HT1080 (cell line): ENCODE data around the gene CSNK2A2. TPM values are rescaled to one million over a fixed set of nuclear protein-coding genes. Genes with fewer than 3 reads are reported as not detected.

Source experiments
- DNase-seq: peaks from one replicate; pipeline ENCODE4 v3.0.0-alpha.2; 2015; ENCODE audit warnings: low read depth
- polyA plus RNA-seq, 2 experiments: library from polyadenylated mRNA; depleted of rRNA; stranded (reverse); fragments of >200 nt; gene quantifications; 2 replicates each; pipeline ENCODE4 v1.2.3, GENCODE V29; 2015
- total RNA-seq: library from RNA; depleted of rRNA; stranded (reverse); fragments of >200 nt; shearing (Covaris generic); gene quantifications from 2 replicates; pipeline ENCODE4 v1.2.3, GENCODE V29; 2014; rRNA removed

Gene CSNK2A2
- 19.1 and 25.4 TPM in 2 replicates for total RNA-seq
- 49.8 and 70.3 TPM in 2 replicates for polyA plus RNA-seq (2015; cell fraction: cytosol; rRNA removed)
- 44.2 and 52.7 TPM in 2 replicates for polyA plus RNA-seq (2015; cell fraction: nucleus; rRNA removed)

- DNase-seq, result peak; percentile 59
Observed at GRCh38 chr16:58198022-58198683, at the start of gene CSNK2A2. CSNK2A2 (minus strand) TSS chr16:58198106; CDS start chr16:58197736, 370 bp downstream.

DNA sequence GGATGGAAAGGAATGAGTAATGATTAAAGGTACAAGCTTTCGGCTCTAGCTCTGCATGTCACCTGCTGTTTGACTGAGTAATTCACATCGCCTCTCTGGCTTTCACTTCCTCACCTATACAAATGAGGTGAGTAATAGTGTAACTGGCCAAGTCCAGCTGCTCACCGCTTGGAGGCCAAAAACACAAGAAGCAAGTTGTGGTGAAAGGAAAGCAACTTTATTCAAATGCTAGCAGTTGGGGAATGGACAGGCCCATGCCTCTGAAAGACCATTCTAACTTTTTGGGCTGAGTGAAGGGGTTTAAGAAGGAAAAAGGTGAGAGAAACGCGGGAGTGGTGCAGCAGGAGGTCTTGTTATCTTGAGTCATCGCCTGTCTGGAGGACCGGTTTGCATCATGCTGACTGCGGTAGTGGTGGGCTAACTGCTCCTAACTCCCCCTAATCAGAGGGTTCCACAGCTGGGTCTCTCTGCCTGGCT, 45.7 kb upstream of the CSNK2A2 start:
- DNase-seq, result peak; percentile 24

DNA sequence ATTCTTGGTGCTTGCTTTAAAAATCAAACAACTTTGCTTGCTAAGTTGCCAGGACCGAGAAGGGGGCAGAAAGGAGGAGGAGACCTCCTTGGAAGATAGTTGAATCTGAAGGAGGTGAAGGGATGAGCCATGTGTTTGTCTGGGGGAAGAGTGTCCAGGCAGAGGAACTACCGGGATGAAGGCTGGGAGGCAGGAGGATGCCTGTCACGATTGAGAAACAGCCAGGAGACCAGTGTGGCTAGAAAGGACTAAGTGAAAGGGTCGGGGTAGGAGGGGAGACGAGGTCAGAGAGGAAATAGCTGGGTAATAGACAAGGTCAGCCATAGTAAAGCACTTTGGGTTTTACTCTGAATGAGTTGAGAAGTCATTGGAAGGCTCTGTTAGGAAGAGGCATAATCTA, 38.9 kb upstream of the CSNK2A2 start:
- no peak for DNase-seq

DNA sequence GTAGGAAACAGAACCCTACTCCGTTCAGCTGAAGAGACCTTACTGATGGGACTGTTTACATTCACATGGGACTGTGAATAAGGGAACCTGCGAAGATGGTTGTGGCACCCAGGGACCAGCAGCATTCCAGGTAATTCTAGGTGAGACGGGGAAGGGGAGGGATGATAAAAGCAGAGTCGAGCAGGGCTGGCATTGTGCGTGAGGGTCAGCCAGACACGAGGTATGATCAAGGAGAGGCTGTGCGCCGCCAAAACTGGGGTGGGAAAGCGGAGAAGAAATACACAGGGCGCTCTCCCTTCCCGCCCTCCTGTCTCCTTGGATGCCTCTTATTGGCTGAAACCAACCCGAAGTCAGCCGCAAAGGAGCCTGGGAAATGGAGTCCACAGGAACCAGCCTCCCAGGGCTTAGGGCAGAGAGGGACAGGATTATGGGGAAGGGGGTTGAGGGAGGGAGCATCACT, 38.4 kb upstream of the CSNK2A2 start:
- DNase-seq, result peak; percentile 40

GRCh38 chr16:58235663-58236062, 37.8 kb upstream of the CSNK2A2 start:
- DNase-seq, result no peak

GRCh38 chr16:58234831-58235595, 37.1 kb upstream of the CSNK2A2 start:
- DNase-seq, result no peak

- DNase-seq, result no peak
Observed at GRCh38 chr16:58230259-58230658, 32.4 kb upstream of the CSNK2A2 start.

DNA sequence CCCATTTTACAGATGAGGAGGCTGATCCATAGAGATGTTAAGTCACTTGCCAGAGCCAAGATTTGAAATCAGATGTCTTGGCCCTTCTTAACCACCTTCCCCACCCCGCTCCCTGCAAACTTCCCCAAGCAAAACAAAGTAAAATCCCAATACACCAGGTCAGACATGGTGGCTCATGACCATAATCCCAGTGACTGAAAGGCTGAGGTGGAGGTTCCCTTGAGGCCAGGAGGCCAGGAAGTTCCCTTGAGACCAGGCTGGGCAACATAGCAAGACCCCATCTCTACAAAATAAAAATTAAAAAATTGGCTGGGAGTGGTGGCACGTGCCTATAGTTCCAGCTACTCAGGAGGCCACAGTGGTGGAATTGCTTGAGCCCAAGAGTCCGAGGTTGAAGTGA, 28.9 kb upstream of the CSNK2A2 start:
- DNase-seq, result no peak

- no peak for DNase-seq
Observed at GRCh38 chr16:58225965-58226602, 28.2 kb upstream of the CSNK2A2 start.

GRCh38 chr16:58222532-58223316, 24.8 kb upstream of the CSNK2A2 start:
- DNase-seq, result peak; percentile 19

GRCh38 chr16:58219432-58219831, 21.5 kb upstream of the CSNK2A2 start:
- no peak for DNase-seq

- no peak for DNase-seq
Observed at GRCh38 chr16:58218786-58219185, 20.9 kb upstream of the CSNK2A2 start.

GRCh38 chr16:58217311-58217925, 19.5 kb upstream of the CSNK2A2 start:
- peak; percentile 27 for DNase-seq

DNA sequence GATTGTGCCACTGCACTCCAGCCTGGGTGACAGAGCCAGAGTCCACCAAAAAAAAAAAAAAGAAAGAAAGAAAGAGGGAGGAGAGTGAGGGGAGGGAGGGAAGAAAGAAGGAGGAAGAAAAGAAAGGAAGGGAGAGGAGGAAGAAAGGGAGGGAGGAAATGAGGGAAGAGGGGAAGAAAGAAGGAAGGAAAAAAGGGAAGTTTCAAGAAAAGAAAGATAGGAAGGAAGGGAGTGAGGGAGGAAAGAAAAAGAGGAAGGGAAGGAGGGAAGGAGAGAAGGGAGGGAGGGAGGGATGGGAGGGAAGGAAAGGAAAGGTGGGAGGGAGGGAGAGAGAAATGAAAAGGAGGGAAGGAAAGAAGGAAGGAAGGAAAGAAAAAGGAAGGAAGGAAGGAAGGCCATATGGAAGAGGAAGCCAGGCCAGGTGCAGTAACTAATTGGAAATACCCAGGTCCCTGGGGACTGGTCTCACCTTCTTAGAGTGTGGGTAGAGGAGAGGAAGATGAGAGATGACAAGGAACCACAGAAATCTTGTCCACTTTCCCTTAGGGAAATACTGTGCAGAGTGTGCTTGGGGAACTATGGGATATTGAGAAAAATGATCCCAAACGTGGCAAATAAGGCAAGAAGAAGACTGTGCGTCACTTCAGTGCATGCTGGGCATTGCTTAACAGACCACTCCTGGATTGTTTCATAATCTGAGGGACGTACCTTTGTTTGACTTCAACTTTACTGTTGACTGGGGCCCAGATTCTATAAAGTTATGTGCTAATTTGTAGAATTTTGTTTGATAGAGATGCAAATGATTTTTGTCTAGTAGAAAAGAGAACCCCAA, 15.1 kb upstream of the CSNK2A2 start:
- DNase-seq, result no peak

GRCh38 chr16:58211846-58212245, 13.9 kb upstream of the CSNK2A2 start:
- DNase-seq, result no peak

- DNase-seq, result peak; percentile 76
Observed at GRCh38 chr16:58211245-58211644, 13.3 kb upstream of the CSNK2A2 start.

DNA sequence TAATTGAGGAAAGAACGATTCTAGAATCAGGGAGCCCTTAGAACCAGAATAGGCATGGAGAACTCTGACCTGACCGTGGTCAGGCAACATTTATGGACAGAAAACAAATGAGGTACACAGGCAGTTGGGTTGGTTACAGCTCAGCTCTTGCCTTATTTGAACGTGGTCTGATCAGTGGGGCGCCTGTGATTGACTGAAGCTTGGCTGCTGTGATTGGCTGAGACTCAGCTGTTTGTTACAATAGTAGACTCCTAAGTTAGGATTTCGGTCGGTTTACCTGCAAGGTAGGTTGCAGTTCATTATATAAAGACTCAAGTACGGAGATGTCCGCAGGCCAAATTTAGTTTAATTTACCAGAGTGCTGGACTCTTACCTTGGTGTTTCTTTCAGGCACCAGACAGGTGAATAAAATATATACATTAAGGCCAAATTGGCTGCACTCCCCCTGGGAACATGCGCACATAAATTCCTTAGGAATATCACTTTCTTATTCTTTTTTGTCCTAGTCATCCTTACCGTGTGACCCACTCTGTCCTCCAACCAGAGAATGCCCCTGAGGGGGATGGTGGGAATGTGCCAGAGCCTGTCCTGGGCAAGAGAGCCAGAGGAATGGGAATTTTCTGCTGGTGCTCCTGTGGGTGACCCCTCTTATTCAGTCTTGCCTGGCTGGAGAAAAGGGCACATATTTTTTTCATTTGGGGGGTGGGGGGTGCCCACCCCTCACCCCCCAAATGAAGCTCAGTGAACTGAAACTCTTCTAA, 7.5 kb upstream of the CSNK2A2 start:
- DNase-seq, result no peak

- no peak for DNase-seq
Observed at GRCh38 chr16:58201163-58201562, 3.3 kb upstream of the CSNK2A2 start.
